SK-N-SH treated with all-trans-retinoic acid at 6 μM for 48 hours (cell line): Measurements from ENCODE around the gene CST11.

Source experiments
- ATAC-seq: fragments of 200-7000 bp; cut with Tn5 transposase; 3 replicates; pipeline ENCODE4 v1.9.1; 2020; ENCODE audit warnings: mild to moderate bottlenecking, moderate library complexity
- ARNTL ChIP-seq: fragments of 450-650 bp; formaldehyde crosslinking; IDR thresholded peaks from 2 replicates; pipeline ENCODE4 v1.5.0; 2020; ENCODE audit warnings: low read depth, mild to moderate bottlenecking, moderate library complexity, borderline replicate concordance
- BACH2 ChIP-seq: fragments of 250-450 bp; sonication (Bioruptor Pico); IDR thresholded peaks from 2 replicates; pipeline ENCODE4 v1.9.0; 2021; ENCODE audit warnings: mild to moderate bottlenecking, borderline replicate concordance
- CREB5 ChIP-seq: fragments of 250-450 bp; sonication (Bioruptor Pico); IDR thresholded peaks from 2 replicates; pipeline ENCODE4 v1.5.1; 2020; ENCODE audit warnings: low read depth, mild to moderate bottlenecking, moderate library complexity
- CSDC2 ChIP-seq: fragments of 250-450 bp; sonication (Bioruptor Pico); IDR thresholded peaks from 2 replicates; pipeline ENCODE4 v1.5.0; 2020; ENCODE audit warnings: mild to moderate bottlenecking, moderate library complexity
- CSRNP3 ChIP-seq: fragments of 250-450 bp; sonication (Bioruptor Pico); IDR thresholded peaks from 2 replicates; pipeline ENCODE4 v1.5.1; 2021; ENCODE audit warnings: mild to moderate bottlenecking, moderate library complexity
- ESRRG ChIP-seq: fragments of 250-450 bp; sonication (Bioruptor Pico); IDR thresholded peaks from 2 replicates; pipeline ENCODE4 v1.6.1; 2021; ENCODE audit warnings: mild to moderate bottlenecking
- GLIS3 ChIP-seq: fragments of 250-450 bp; sonication (Bioruptor Pico); IDR thresholded peaks from 2 replicates; pipeline ENCODE4 v1.5.0; 2020; ENCODE audit warnings: mild to moderate bottlenecking, moderate library complexity
- PATZ1 ChIP-seq: fragments of 250-450 bp; sonication (Bioruptor Pico); IDR thresholded peaks from 2 replicates; pipeline ENCODE4 v1.8.0; 2020; ENCODE audit warnings: mild to moderate bottlenecking, moderate library complexity, borderline replicate concordance
- POU6F1 ChIP-seq: fragments of 250-450 bp; sonication (Bioruptor Pico); IDR thresholded peaks from 2 replicates; pipeline ENCODE4 v1.8.0; 2021; ENCODE audit warnings: low read depth, mild to moderate bottlenecking, moderate library complexity, borderline replicate concordance
- PPARA ChIP-seq: fragments of 250-450 bp; sonication (Bioruptor Pico); IDR thresholded peaks from 2 replicates; pipeline ENCODE4 v1.5.0; 2020; ENCODE audit warnings: mild to moderate bottlenecking, borderline replicate concordance
- RARB ChIP-seq: fragments of 250-450 bp; sonication (Bioruptor Pico); IDR thresholded peaks from 2 replicates; pipeline ENCODE4 v1.8.0; 2021; ENCODE audit warnings: mild to moderate bottlenecking, moderate library complexity
- SNAI2 ChIP-seq: fragments of 250-450 bp; sonication (Bioruptor Pico); IDR thresholded peaks from 2 replicates; pipeline ENCODE4 v1.5.0; 2020; ENCODE audit warnings: mild to moderate bottlenecking, moderate library complexity
- TCF4 ChIP-seq: fragments of 250-450 bp; sonication (Bioruptor Pico); IDR thresholded peaks from 2 replicates; pipeline ENCODE4 v1.8.0; 2021; ENCODE audit warnings: mild to moderate bottlenecking, moderate library complexity, borderline replicate concordance
- TOX ChIP-seq: fragments of 250-450 bp; sonication (Bioruptor Pico); IDR thresholded peaks from 2 replicates; pipeline ENCODE4 v1.8.0; 2021; ENCODE audit warnings: mild to moderate bottlenecking, moderate library complexity, borderline replicate concordance
- TSHZ2 ChIP-seq: fragments of 250-450 bp; sonication (Bioruptor Pico); IDR thresholded peaks from 2 replicates; pipeline ENCODE4 v1.5.0; 2020; ENCODE audit warnings: mild to moderate bottlenecking, moderate library complexity
- ZFP3 ChIP-seq: fragments of 250-450 bp; sonication (Bioruptor Pico); IDR thresholded peaks from 2 replicates; pipeline ENCODE4 v1.5.0; 2020; ENCODE audit warnings: mild to moderate bottlenecking, moderate library complexity
- ZFP30 ChIP-seq: fragments of 450-650 bp; formaldehyde crosslinking; IDR thresholded peaks from 2 replicates; pipeline ENCODE4 v1.5.0; 2022; ENCODE audit warnings: mild to moderate bottlenecking, moderate library complexity
- ZNF565 ChIP-seq: fragments of 450-650 bp; formaldehyde crosslinking; conservative IDR thresholded peaks from 2 replicates; pipeline ENCODE4 v1.5.0; 2020; ENCODE audit warnings: low read depth, mild to moderate bottlenecking, moderate library complexity
- ZNF70 ChIP-seq: fragments of 450-650 bp; formaldehyde crosslinking; IDR thresholded peaks from 2 replicates; pipeline ENCODE4 v1.5.0; 2020; ENCODE audit warnings: mild to moderate bottlenecking, moderate library complexity
- ZNF8 ChIP-seq: fragments of 450-650 bp; formaldehyde crosslinking; IDR thresholded peaks from 2 replicates; pipeline ENCODE4 v1.5.0; 2020; ENCODE audit warnings: mild to moderate bottlenecking, moderate library complexity

The CST11 gene

GRCh38 chr20:23459461-23460150 lies 6.9 kb upstream of the CST11 start:
- no peak for ATAC-seq
- TF ChIP-seq GLIS3 (CRISPR knock-in tag) (no peak), PATZ1 (CRISPR knock-in tag) (no peak), POU6F1 (no peak), ZNF8 (CRISPR knock-in tag) (no peak), ARNTL (CRISPR knock-in tag) (no peak), PPARA (CRISPR knock-in tag) (no peak), ZNF565 (CRISPR knock-in tag) (no peak), CREB5 (CRISPR knock-in tag) (no peak), ESRRG (CRISPR knock-in tag) (no peak), ZNF70 (CRISPR knock-in tag) (no peak), ZFP30 (CRISPR knock-in tag) (no peak), TCF4 (CRISPR knock-in tag) (no peak), TSHZ2 (no peak), CSDC2 (CRISPR knock-in tag) (no peak), RARB (CRISPR knock-in tag) (no peak)
- TF ChIP-seq, all 23 proteins: peak for 0

- no peak for TF ChIP-seq CSRNP3 (CRISPR knock-in tag)
- no peak for TF ChIP-seq PPARA (CRISPR knock-in tag)
- TF ChIP-seq POU6F1 = no peak
- no peak for TF ChIP-seq TOX
- no peak for TF ChIP-seq SNAI2 (CRISPR knock-in tag)
- TF ChIP-seq ZFP3 (CRISPR knock-in tag) = no peak
- no peak for TF ChIP-seq BACH2 (CRISPR knock-in tag)
- no peak for TF ChIP-seq ZNF565 (CRISPR knock-in tag)
- TF ChIP-seq, all 23 proteins: peak for 0
- no peak for ATAC-seq
These were observed 4.2 kb upstream of the CST11 start for GRCh38 chr20:23456873-23457272.
